Neural cell (in vitro differentiated cells): Measurements from ENCODE around the gene PCDH15. TPM values are rescaled to one million over a fixed set of nuclear protein-coding genes. Genes with fewer than 3 reads are reported as not detected.

Experiments
- H2AFZ ChIP-seq: fragments of 200-600, 300-800 bp; sonication (generic), shearing (Covaris generic); 2 replicates; pipeline ENCODE4 v1.6.0; 2014; ENCODE audit warnings: low read depth, mild to moderate bottlenecking, antibody characterized with exemption, low read length, moderate library complexity
- H3F3A ChIP-seq: fragments of 200-600 bp; shearing (Covaris generic); 2 replicates; pipeline ENCODE4 v1.6.1; 2016; ENCODE audit warnings: mild to moderate bottlenecking, moderate library complexity, mixed read lengths, antibody characterized with exemption, low read length; ENCODE audit not compliant: insufficient read depth, poor library complexity, severe bottlenecking
- H3K27ac ChIP-seq: fragments of 200-600, 300-800 bp; sonication (generic), shearing (Covaris generic); 2 replicates; pipeline ENCODE4 v1.5.1; 2014; ENCODE audit warnings: mild to moderate bottlenecking, low read length, moderate library complexity
- H3K27me3 ChIP-seq: fragments of 300-800, 200-600 bp; sonication (generic), shearing (Covaris generic); 2 replicates; pipeline ENCODE4 v1.6.0; 2014; ENCODE audit warnings: mild to moderate bottlenecking, low read depth, low read length, moderate library complexity; ENCODE audit not compliant: insufficient read depth
- H3K36me3 ChIP-seq: fragments of 300-800, 200-600 bp; sonication (generic), shearing (Covaris generic); 2 replicates; pipeline ENCODE4 v1.5.1; 2014; ENCODE audit warnings: mild to moderate bottlenecking, antibody characterized with exemption, low read length, moderate library complexity; ENCODE audit not compliant: insufficient read depth
- H3K4me2 ChIP-seq: fragments of 300-800, 200-600 bp; sonication (generic), shearing (Covaris generic); 2 replicates; pipeline ENCODE4 v1.6.0; 2014; ENCODE audit warnings: mild to moderate bottlenecking, low read length
- H3K4me3 ChIP-seq: fragments of 300-800, 200-600 bp; sonication (generic), shearing (Covaris generic); 2 replicates; pipeline ENCODE4 v1.5.1; 2014; ENCODE audit warnings: mild to moderate bottlenecking, low read length, moderate library complexity
- H3K79me2 ChIP-seq: fragments of 200-600 bp; shearing (Covaris generic); replicated peaks from 2 replicates; pipeline ENCODE4 v1.6.0; 2014; ENCODE audit warnings: mild to moderate bottlenecking, low read length, moderate library complexity; ENCODE audit not compliant: insufficient read depth
- H3K9ac ChIP-seq: fragments of 300-800, 200-600 bp; sonication (generic), shearing (Covaris generic); 2 replicates; pipeline ENCODE4 v1.6.1; 2016; ENCODE audit warnings: mild to moderate bottlenecking, low read length, mixed read lengths
- H3K9me2 ChIP-seq: fragments of 200-600 bp; shearing (Covaris generic); 2 replicates; pipeline ENCODE4 v1.6.1; 2016; ENCODE audit warnings: mild to moderate bottlenecking, low read length, mixed read lengths; ENCODE audit not compliant: insufficient read depth
- H3K9me3 ChIP-seq: fragments of 200-600, 300-800 bp; sonication (generic), shearing (Covaris generic); 2 replicates; pipeline ENCODE4 v1.6.1; 2016; ENCODE audit warnings: mild to moderate bottlenecking, mixed run types, low read length, moderate library complexity, mixed read lengths
- H4K20me1 ChIP-seq: fragments of 200-600 bp; shearing (Covaris generic); 2 replicates; pipeline ENCODE4 v1.6.1; 2016; ENCODE audit warnings: mild to moderate bottlenecking, mixed run types; ENCODE audit not compliant: insufficient read depth
- CTCF ChIP-seq: fragments of 450-650 bp; IDR thresholded peaks from 2 replicates; pipeline ENCODE4 v1.5.1; 2014; ENCODE audit warnings: antibody characterized with exemption, mild to moderate bottlenecking, moderate library complexity; ENCODE audit not compliant: poor library complexity, severe bottlenecking
- EP300 ChIP-seq: fragments of 450-650 bp; conservative IDR thresholded peaks from 2 replicates; pipeline ENCODE4 v1.6.1; 2014; ENCODE audit warnings: antibody characterized with exemption, mild to moderate bottlenecking, moderate library complexity; ENCODE audit not compliant: poor library complexity, severe bottlenecking
- EZH2 ChIP-seq: fragments of 200-600, 300-800 bp; shearing (Covaris generic), sonication (generic); IDR thresholded peaks from 2 replicates; pipeline ENCODE4 v1.6.1; 2014; ENCODE audit warnings: antibody characterized with exemption, low read length, borderline replicate concordance, mild to moderate bottlenecking; ENCODE audit not compliant: insufficient read depth, poor library complexity, severe bottlenecking
- MXI1 ChIP-seq: fragments of 450-650 bp; conservative IDR thresholded peaks from 2 replicates; pipeline ENCODE4 v1.6.1; 2014; ENCODE audit warnings: antibody characterized with exemption, mild to moderate bottlenecking; ENCODE audit not compliant: poor library complexity, severe bottlenecking
- POLR2AphosphoS5 ChIP-seq: IDR thresholded peaks from 2 replicates; pipeline ENCODE4 v1.6.1; 2012
- RAD21 ChIP-seq: fragments of 450-650 bp; conservative IDR thresholded peaks from 2 replicates; pipeline ENCODE4 v1.6.1; 2014; ENCODE audit warnings: antibody characterized with exemption, mild to moderate bottlenecking, moderate library complexity
- REST ChIP-seq: IDR thresholded peaks from 2 replicates; pipeline ENCODE4 v1.6.1; 2012; ENCODE audit warnings: borderline replicate concordance
- SMC3 ChIP-seq: fragments of 450-650 bp; conservative IDR thresholded peaks from 2 replicates; pipeline ENCODE4 v1.6.1; 2014; ENCODE audit warnings: antibody characterized with exemption, mild to moderate bottlenecking, moderate library complexity; ENCODE audit not compliant: poor library complexity
- TAF1 ChIP-seq: IDR thresholded peaks from 2 replicates; pipeline ENCODE4 v1.6.1; 2012; ENCODE audit warnings: low read depth
- polyA plus RNA-seq: library from polyadenylated mRNA; depleted of rRNA; stranded (reverse); fragments of >200 nt; gene quantifications from 2 replicates; pipeline ENCODE4 v1.2.3, GENCODE V29; 2014

The PCDH15 gene
- polyA plus RNA-seq, 1 donor from 2014 or later: 1.2 TPM

GRCh38 chr10:54667136-54667535 is 133.9 kb downstream of the PCDH15 start:
- no peaks in the 10 kb centered on the region for H4K20me1 ChIP-seq
- TF ChIP-seq EZH2: no peak
- TF ChIP-seq SMC3: no peak
- no peak for TF ChIP-seq RAD21
- TF ChIP-seq POLR2AphosphoS5: no peak
- TF ChIP-seq MXI1: no peak
- no peak for TF ChIP-seq REST
- no peak for TF ChIP-seq CTCF
- TF ChIP-seq TAF1: no peak
- no peak for TF ChIP-seq EP300

GRCh38 chr10:54666192-54666591 is 134.8 kb downstream of the PCDH15 start:
- no peak overlapping the region for H3K27ac ChIP-seq
- H2AFZ ChIP-seq: no peak overlapping the region
- no peaks in the 10 kb centered on the region for H3K36me3 ChIP-seq
- no peaks in the 10 kb centered on the region for H3F3A ChIP-seq
- no peaks in the 10 kb centered on the region for H3K79me2 ChIP-seq
- no peaks in the 10 kb centered on the region for H3K9me2 ChIP-seq
- H4K20me1 ChIP-seq: no peaks in the 10 kb centered on the region
- TF ChIP-seq EP300 (no peak), TAF1 (no peak), RAD21 (no peak), SMC3 (no peak), POLR2AphosphoS5 (no peak), EZH2 (no peak), REST (no peak), CTCF (no peak), MXI1 (no peak)
- no peak overlapping the region for H3K4me2 ChIP-seq
- no peak overlapping the region for H3K4me3 ChIP-seq
- H3K9ac ChIP-seq: no peak overlapping the region
- H3K27me3 ChIP-seq: no peaks in the 10 kb centered on the region
- H3K9me3 ChIP-seq: no peaks in the 10 kb centered on the region

More at GRCh38 chr10:54667136-54667535, 133.9 kb downstream of the PCDH15 start:
- Histone ChIP-seq H2AFZ (no peak overlapping the region), H3K4me2 (no peak overlapping the region), H3F3A (no peaks in the 10 kb centered on the region), H3K9me3 (no peaks in the 10 kb centered on the region), H3K9ac (no peak overlapping the region), H3K4me3 (no peak overlapping the region), H3K27ac (no peak overlapping the region), H3K79me2 (no peaks in the 10 kb centered on the region), H3K36me3 (no peaks in the 10 kb centered on the region), H3K9me2 (no peaks in the 10 kb centered on the region), H3K27me3 (no peaks in the 10 kb centered on the region)
